Mesenchymal stem cell (in vitro differentiated cells and primary cell): ENCODE measurements around the gene CCNK. TPM values are rescaled to one million over a fixed set of nuclear protein-coding genes. Genes with fewer than 3 reads are reported as not detected.

ENCODE experiments used
- DNase-seq: peaks from one replicate; pipeline ENCODE4 v3.0.0-alpha.2; 2013
- H2AFZ ChIP-seq: one replicate; pipeline ENCODE4 v1.6.1; 2013; ENCODE audit warnings: low read depth, mild to moderate bottlenecking, control low read depth, inconsistent platforms, low read length, moderate library complexity
- H2AK5ac ChIP-seq: 2 replicates; pipeline ENCODE4 v1.6.1; 2013; ENCODE audit warnings: low read length, moderate library complexity, mild to moderate bottlenecking, inconsistent platforms; ENCODE audit not compliant: severe bottlenecking
- H2BK120ac ChIP-seq: one replicate; pipeline ENCODE4 v1.6.1; 2013; ENCODE audit warnings: low read depth, mild to moderate bottlenecking, inconsistent platforms, low read length, moderate library complexity
- H2BK12ac ChIP-seq, 2 experiments: one replicate each; pipeline ENCODE4 v1.6.1; 2013; ENCODE audit warnings: inconsistent platforms in 2 of 2, low read length in 2 of 2, mild to moderate bottlenecking in 2 of 2, moderate library complexity in 2 of 2, control low read depth in 1 of 2
- H2BK15ac ChIP-seq: one replicate; pipeline ENCODE4 v1.6.1; 2013; ENCODE audit warnings: mild to moderate bottlenecking, low read depth, inconsistent platforms; ENCODE audit not compliant: poor library complexity, severe bottlenecking
- H2BK5ac ChIP-seq: 2 replicates; pipeline ENCODE4 v1.6.1; 2013; ENCODE audit warnings: low read depth, mild to moderate bottlenecking, low read length, control low read depth, inconsistent platforms; ENCODE audit not compliant: poor library complexity, severe bottlenecking
- H3K14ac ChIP-seq, 2 experiments: one replicate each; pipeline ENCODE4 v1.6.1; 2013; ENCODE audit warnings: inconsistent platforms in 2 of 2, low read length in 2 of 2, control low read depth in 1 of 2, mild to moderate bottlenecking in 1 of 2, moderate library complexity in 1 of 2
- H3K18ac ChIP-seq, 2 experiments: one replicate each; pipeline ENCODE4 v1.6.1; 2013; ENCODE audit warnings: inconsistent platforms in 2 of 2, low read length in 2 of 2, control low read depth in 1 of 2, low read depth in 1 of 2, mild to moderate bottlenecking in 1 of 2
- H3K23ac ChIP-seq, 2 experiments: one replicate each; pipeline ENCODE4 v1.6.1; 2013; ENCODE audit warnings: inconsistent platforms in 2 of 2, low read length in 2 of 2, mild to moderate bottlenecking in 2 of 2, moderate library complexity in 2 of 2, control low read depth in 1 of 2
- H3K27ac ChIP-seq: 2 replicates; pipeline ENCODE4 v1.5.1; 2013; ENCODE audit warnings: mild to moderate bottlenecking, moderate library complexity, low read length, control low read depth, inconsistent platforms; ENCODE audit not compliant: poor library complexity, severe bottlenecking
- H3K27me3 ChIP-seq, 2 experiments: 2 replicates each; pipeline versions ENCODE4 v1.6.1 to v1.7.0; 2013; ENCODE audit warnings: low read length in 2 of 2, mild to moderate bottlenecking in 2 of 2, moderate library complexity in 2 of 2, control low read depth in 1 of 2, inconsistent platforms in 1 of 2; ENCODE audit not compliant: control insufficient read depth in 1 of 2, insufficient read depth in 1 of 2
- H3K36me3 ChIP-seq, 2 experiments: 2 replicates each; pipeline versions ENCODE4 v1.6.1 to v1.7.0; 2013; ENCODE audit warnings: low read length in 2 of 2, control low read depth in 1 of 2, inconsistent platforms in 1 of 2, low read depth in 1 of 2, mild to moderate bottlenecking in 1 of 2; ENCODE audit not compliant: insufficient read depth in 2 of 2, control insufficient read depth in 1 of 2
- H3K4ac ChIP-seq, 2 experiments: one replicate each; pipeline ENCODE4 v1.6.1; 2013; ENCODE audit warnings: inconsistent platforms in 2 of 2, low read length in 2 of 2, mild to moderate bottlenecking in 2 of 2, moderate library complexity in 2 of 2, control low read depth in 1 of 2, low read depth in 1 of 2
- H3K4me1 ChIP-seq: 2 replicates; pipeline ENCODE4 v1.6.1; 2013; ENCODE audit warnings: low read depth, low read length, control low read depth; ENCODE audit not compliant: control insufficient read depth, insufficient read depth
- H3K4me2 ChIP-seq: 2 replicates; pipeline ENCODE4 v1.6.1; 2013; ENCODE audit warnings: low read length, mild to moderate bottlenecking, inconsistent platforms; ENCODE audit not compliant: poor library complexity, severe bottlenecking
- H3K4me3 ChIP-seq, 2 experiments: 2 replicates each; pipeline versions ENCODE4 v1.5.1 to v1.7.0; 2013; ENCODE audit warnings: low read length in 2 of 2, mild to moderate bottlenecking in 2 of 2, control low read depth in 1 of 2, low read depth in 1 of 2; ENCODE audit not compliant: insufficient read depth in 1 of 2
- H3K79me1 ChIP-seq: replicated peaks from 2 replicates; pipeline ENCODE4 v1.6.1; 2013; ENCODE audit warnings: mild to moderate bottlenecking, control low read depth, low read length, inconsistent platforms; ENCODE audit not compliant: poor library complexity, severe bottlenecking
- H3K9ac ChIP-seq: 2 replicates; pipeline ENCODE4 v1.7.0; 2013; ENCODE audit warnings: mild to moderate bottlenecking, low read length, moderate library complexity
- H3K9me3 ChIP-seq: 2 replicates; pipeline ENCODE4 v1.7.0; 2013; ENCODE audit warnings: mild to moderate bottlenecking, low read length; ENCODE audit not compliant: control insufficient read depth
- H4K8ac ChIP-seq: one replicate; pipeline ENCODE4 v1.6.1; 2013; ENCODE audit warnings: inconsistent platforms, mild to moderate bottlenecking, low read length, moderate library complexity
- H4K91ac ChIP-seq: one replicate; pipeline ENCODE4 v1.6.1; 2013; ENCODE audit warnings: mild to moderate bottlenecking, low read length, inconsistent platforms
- WGBS: methylation state at CpG from one replicate; pipeline ENCODE4 v1.1.7; 2013; ENCODE audit warnings: mixed read lengths; 5-methylcytosine and 5-hydroxymethylcytosine counted together
- polyA plus RNA-seq, 2 experiments: library from polyadenylated mRNA; stranded (reverse); fragments of 200-250 nt; gene quantifications; one replicate each; pipeline ENCODE4 v1.2.3, GENCODE V29; 2013

Gene CCNK
- 60.7 TPM for polyA plus RNA-seq (2013, experiment 1 of 2)
- polyA plus RNA-seq (2013, experiment 2 of 2): 59.2 TPM

DNA sequence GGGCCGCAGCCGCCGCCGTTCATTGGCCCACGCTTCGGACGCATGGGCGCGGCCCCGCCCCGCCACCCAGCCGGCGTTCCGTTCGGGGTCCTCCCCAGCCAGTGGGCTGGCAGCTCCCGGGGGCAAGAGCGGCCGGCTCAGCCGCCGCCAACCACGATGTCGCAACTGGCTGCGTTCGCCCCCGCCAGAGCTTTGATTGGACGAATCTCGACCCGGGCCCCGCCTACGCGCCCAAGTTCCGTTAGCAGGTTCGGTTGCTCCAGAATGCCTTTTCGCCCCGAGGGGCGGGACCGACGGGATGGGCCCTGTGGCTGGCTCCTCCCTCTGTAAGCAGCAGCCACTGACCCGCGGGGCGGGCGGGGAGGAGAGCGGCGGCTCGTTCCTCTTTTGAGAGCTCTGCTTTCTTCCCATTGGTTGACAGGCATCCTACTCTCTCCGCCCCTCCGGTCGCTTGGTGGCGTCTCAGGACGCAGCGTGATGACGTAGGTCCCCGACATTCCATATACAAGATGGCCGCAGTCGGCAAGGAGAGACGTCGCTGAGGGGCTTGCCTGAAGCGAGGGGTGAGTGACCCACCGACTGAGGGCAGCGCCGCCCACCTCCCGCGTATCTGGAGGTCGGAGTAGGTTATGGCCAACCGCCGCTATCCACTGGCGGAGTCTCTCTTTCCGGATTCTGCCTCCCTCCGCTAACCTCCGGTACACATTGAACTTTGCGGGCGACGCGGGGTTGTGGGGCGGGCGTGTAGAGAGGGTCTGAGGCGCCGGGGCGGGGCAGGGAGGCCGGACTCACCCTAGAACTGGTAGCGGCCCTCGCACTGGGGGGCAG lies at the start of gene CCNK:
CCNK (plus strand) TSS at position 493 of the 828 bp plus-strand sequence. CDS start 11,269 bp downstream, outside the sequence.
- Histone ChIP-seq H3K14ac (peak within 1 kb of the TSS in 1 of 2 experiments; percentile 84), H2AFZ (peak within 1 kb of the TSS; percentile 66), H2BK15ac (peak within 1 kb of the TSS; percentile 74), H4K8ac (peak within 1 kb of the TSS; percentile 89), H2BK12ac (peak within 1 kb of the TSS in 1 of 2 experiments; percentile 57), H3K79me1 (no peaks in the 10 kb centered on the region), H3K4me1 (peaks cover 7% of the 10 kb centered on the region), H3K4me2 (peak within 1 kb of the TSS; percentile 97), H3K27ac (peak within 1 kb of the TSS; percentile 34), H4K91ac (peak within 1 kb of the TSS; percentile 62), H3K36me3 (peaks cover 0 to 4% of the 10 kb centered on the region in 2 experiments), H3K9ac (peak within 1 kb of the TSS; percentile 93), H2BK120ac (peak within 1 kb of the TSS; percentile 21), H3K4ac (peak within 1 kb of the TSS; percentile 41 to 67), H3K27me3 (no peaks in the 10 kb centered on the region), H3K4me3 (peak within 1 kb of the TSS; percentile 89 to 93), H2AK5ac (no peak within 1 kb of the TSS), H3K18ac (peak within 1 kb of the TSS; percentile 81), H3K23ac (peak within 1 kb of the TSS; percentile 83 to 84), H3K9me3 (no peaks in the 10 kb centered on the region), H2BK5ac (peak within 1 kb of the TSS; percentile 79)
- DNase-seq: peak; percentile 100
- WGBS: under 1% methylated on average over 70 of the region's 82 CpGs

DNA sequence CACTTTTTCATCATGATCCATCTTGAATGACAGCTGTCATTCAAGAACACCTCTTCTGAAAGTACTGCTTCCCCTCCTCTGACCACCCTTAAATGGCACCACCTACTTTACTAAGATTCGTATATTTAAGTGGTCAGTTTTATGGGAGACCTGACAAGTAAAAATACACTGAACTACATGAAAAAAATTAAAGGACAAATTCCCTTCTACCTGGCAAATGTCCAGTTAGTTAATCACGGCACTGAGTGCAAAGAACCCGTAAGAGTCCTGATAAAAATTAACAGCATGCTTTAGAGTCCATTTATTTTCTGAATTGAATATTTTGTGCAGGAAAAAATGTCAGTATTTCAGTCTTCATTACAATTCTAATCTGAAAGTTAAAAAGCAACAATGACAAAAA lies 49.2 kb upstream of the CCNK start:
- no peak overlapping the region for H3K23ac ChIP-seq
- no peak overlapping the region for H3K4me3 ChIP-seq
- H3K79me1 ChIP-seq: peaks cover 39% of the 10 kb centered on the region
- no peak overlapping the region for H3K4ac ChIP-seq
- DNase-seq: no peak
- H2BK12ac ChIP-seq: no peak overlapping the region
- 96% methylated on average over 3 of the region's 3 CpGs for WGBS
- no peaks in the 10 kb centered on the region for H3K27me3 ChIP-seq
- peaks cover 11% of the 10 kb centered on the region for H3K4me1 ChIP-seq
- H3K9me3 ChIP-seq: peaks cover 9% of the 10 kb centered on the region
- no peak overlapping the region for H4K91ac ChIP-seq
- H3K4me2 ChIP-seq: no peak overlapping the region
- H2BK5ac ChIP-seq: no peak overlapping the region
- H3K14ac ChIP-seq: no peak overlapping the region
- H2AK5ac ChIP-seq: no peak overlapping the region
- peaks cover 26 to 46% of the 10 kb centered on the region in 2 experiments for H3K36me3 ChIP-seq
- H3K18ac ChIP-seq: no peak overlapping the region
- no peak overlapping the region for H2BK15ac ChIP-seq
- no peak overlapping the region for H3K9ac ChIP-seq
- H2AFZ ChIP-seq: no peak overlapping the region
- H2BK120ac ChIP-seq: no peak overlapping the region
- H3K27ac ChIP-seq: no peak overlapping the region
- no peak overlapping the region for H4K8ac ChIP-seq

GRCh38 chr14:99432485-99432884 lies 48.7 kb upstream of the CCNK start:
- no peak overlapping the region for H2BK12ac ChIP-seq
- no peak overlapping the region for H2BK15ac ChIP-seq
- DNase-seq: no peak
- H3K14ac ChIP-seq: no peak overlapping the region
- H3K36me3 ChIP-seq: peaks cover 31 to 51% of the 10 kb centered on the region in 2 experiments
- no peak overlapping the region for H3K23ac ChIP-seq
- H4K91ac ChIP-seq: no peak overlapping the region
- H2BK120ac ChIP-seq: no peak overlapping the region
- no peak overlapping the region for H3K4me2 ChIP-seq
- H3K4me1 ChIP-seq: peaks cover 12% of the 10 kb centered on the region
- WGBS: 87% methylated on average over 1 of the region's 1 CpG
- H3K27me3 ChIP-seq: no peaks in the 10 kb centered on the region
- peaks cover 43% of the 10 kb centered on the region for H3K79me1 ChIP-seq
- H3K9ac ChIP-seq: no peak overlapping the region
- no peak overlapping the region for H3K18ac ChIP-seq
- H4K8ac ChIP-seq: no peak overlapping the region
- H3K4me3 ChIP-seq: no peak overlapping the region
- H3K4ac ChIP-seq: no peak overlapping the region
- no peak overlapping the region for H2AFZ ChIP-seq
- H3K9me3 ChIP-seq: peaks cover 9% of the 10 kb centered on the region
- no peak overlapping the region for H3K27ac ChIP-seq
- H2BK5ac ChIP-seq: no peak overlapping the region
- H2AK5ac ChIP-seq: no peak overlapping the region

DNA sequence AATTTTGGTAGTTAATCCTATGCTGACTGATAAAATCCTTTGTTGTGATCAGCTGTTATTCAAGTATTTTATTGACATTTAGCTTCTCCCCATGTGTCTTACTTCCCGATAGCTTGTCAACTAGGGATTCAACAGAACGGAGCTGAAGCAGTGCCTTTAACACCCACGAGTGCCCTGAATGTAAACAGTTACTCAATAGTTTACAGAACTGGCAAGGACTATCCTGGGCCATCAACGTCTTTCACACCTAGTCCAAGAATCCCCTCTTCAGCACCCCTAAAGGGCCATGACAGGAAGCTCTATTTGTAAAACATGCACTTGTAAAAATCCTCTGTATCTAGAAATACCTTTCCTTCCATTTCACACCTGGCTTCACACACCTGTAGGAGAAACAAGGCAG lies 45.9 kb upstream of the CCNK start:
- 37% methylated on average over 4 of the region's 4 CpGs for WGBS
- H4K8ac ChIP-seq: no peak overlapping the region
- no peak overlapping the region for H2BK5ac ChIP-seq
- no peak overlapping the region for H3K4me2 ChIP-seq
- no peak overlapping the region for H2BK12ac ChIP-seq
- H2BK120ac ChIP-seq: no peak overlapping the region
- no peak overlapping the region for H3K14ac ChIP-seq
- H3K79me1 ChIP-seq: peaks cover 41% of the 10 kb centered on the region
- no peak overlapping the region for H4K91ac ChIP-seq
- no peak overlapping the region for H2AFZ ChIP-seq
- H3K18ac ChIP-seq: no peak overlapping the region
- peaks cover 24 to 53% of the 10 kb centered on the region in 2 experiments for H3K36me3 ChIP-seq
- H3K4me3 ChIP-seq: no peak overlapping the region
- no peak overlapping the region for H3K23ac ChIP-seq
- H3K4ac ChIP-seq: no peak overlapping the region
- no peak overlapping the region for H3K27ac ChIP-seq
- no peak overlapping the region for H3K9ac ChIP-seq
- H2AK5ac ChIP-seq: no peak overlapping the region
- no peak overlapping the region for H2BK15ac ChIP-seq
- DNase-seq: peak; percentile 17
- H3K27me3 ChIP-seq: no peaks in the 10 kb centered on the region
- H3K9me3 ChIP-seq: no peaks in the 10 kb centered on the region
- peaks cover 7% of the 10 kb centered on the region for H3K4me1 ChIP-seq
